Keratinocyte (primary cell): ENCODE measurements around the gene ZNF428. TPM values are rescaled to one million over a fixed set of nuclear protein-coding genes. Genes with fewer than 3 reads are reported as not detected.

ENCODE experiments used
- DNase-seq: peaks from one replicate; pipeline ENCODE4 v3.0.0-alpha.2; 2011; ENCODE audit warnings: low read depth, missing footprints, low spot score
- FAIRE-seq: peaks from 2 replicates; lab custom pipeline; 2011; peaks lifted over from hg19 to GRCh38; lab: Jason Lieb, UNC
- H2AFZ ChIP-seq: 2 replicates; pipeline ENCODE4 v1.6.0; 2012; ENCODE audit warnings: low read length, control low read depth, inconsistent platforms; ENCODE audit not compliant: control insufficient read depth
- H3K27ac ChIP-seq: 2 replicates; pipeline ENCODE4 v1.5.1; 2011; ENCODE audit warnings: low read length; ENCODE audit not compliant: control insufficient read depth, insufficient read depth
- H3K27me3 ChIP-seq: 3 replicates; pipeline ENCODE4 v1.6.0; 2011; ENCODE audit warnings: low read length; ENCODE audit not compliant: control insufficient read depth, insufficient read depth; ENCODE audit errors: extremely low read depth
- H3K36me3 ChIP-seq, 2 experiments: 2 replicates in 1 of 2; 3 replicates in 1 of 2; pipeline ENCODE4 v1.5.1; 2011; ENCODE audit warnings: low read length in 2 of 2, mild to moderate bottlenecking in 1 of 2; ENCODE audit not compliant: control insufficient read depth in 2 of 2, insufficient read depth in 2 of 2; ENCODE audit errors: extremely low read depth in 1 of 2
- H3K4me1 ChIP-seq: 3 replicates; pipeline ENCODE4 v1.5.1; 2011; ENCODE audit warnings: low read length; ENCODE audit not compliant: control insufficient read depth, insufficient read depth; ENCODE audit errors: extremely low read depth
- H3K4me2 ChIP-seq: 3 replicates; pipeline ENCODE4 v1.6.0; 2011; ENCODE audit warnings: low read depth, low read length; ENCODE audit not compliant: control insufficient read depth, insufficient read depth; ENCODE audit errors: extremely low read depth
- H3K4me3 ChIP-seq, 3 experiments: fragments of 200-600 bp in 1 of 3; sonication (generic) in 1 of 3; 2 replicates in 2 of 3; 3 replicates in 1 of 3; pipeline ENCODE4 v1.5.1; 2011 to 2016; ENCODE audit warnings: low read length in 3 of 3, mild to moderate bottlenecking in 3 of 3, control low read depth in 2 of 3, inconsistent platforms in 1 of 3, low read depth in 1 of 3, mixed read lengths in 1 of 3, mixed run types in 1 of 3, moderate library complexity in 1 of 3; ENCODE audit not compliant: control insufficient read depth in 2 of 3, insufficient read depth in 2 of 3; ENCODE audit errors: extremely low read depth in 1 of 3
- H3K79me2 ChIP-seq: 2 replicates; pipeline ENCODE4 v1.6.0; 2012; ENCODE audit warnings: low read length; ENCODE audit not compliant: control insufficient read depth, insufficient read depth
- H3K9ac ChIP-seq: 3 replicates; pipeline ENCODE4 v1.6.0; 2011; ENCODE audit warnings: low read length; ENCODE audit not compliant: control insufficient read depth, insufficient read depth; ENCODE audit errors: extremely low read depth
- H3K9me1 ChIP-seq: 3 replicates; pipeline ENCODE4 v1.6.0; 2011; ENCODE audit warnings: low read length; ENCODE audit not compliant: control insufficient read depth, insufficient read depth; ENCODE audit errors: extremely low read depth
- H3K9me3 ChIP-seq: 2 replicates; pipeline ENCODE4 v1.5.1; 2012; ENCODE audit warnings: low read depth, low read length; ENCODE audit not compliant: control insufficient read depth
- H4K20me1 ChIP-seq: 3 replicates; pipeline ENCODE4 v1.6.0; 2011; ENCODE audit warnings: low read length; ENCODE audit not compliant: control insufficient read depth, insufficient read depth; ENCODE audit errors: extremely low read depth
- EZH2 ChIP-seq: IDR thresholded peaks from one replicate; pipeline ENCODE4 v1.6.1; 2012; ENCODE audit warnings: inconsistent platforms, mild to moderate bottlenecking, low read length, moderate library complexity
- dilution Hi-C: fragments of 300-500 bp; cut with MboI; formaldehyde crosslinking; loops from one replicate; pipeline ENCODE4 v1.7.0; 2020; ENCODE audit warnings: low sequenced_read_pairs; ENCODE audit not compliant: extremely low pct_ligation_motif_present
- polyA plus RNA-seq, 5 experiments: library from polyadenylated mRNA; depleted of rRNA in 3 of 5; stranded (reverse) in 3 of 5; stranded (forward) in 1 of 5; unstranded in 1 of 5; fragments of >200 nt; gene quantifications; 1 replicate in 1 of 5; 2 replicates in 3 of 5; 3 replicates in 1 of 5; pipeline versions ENCODE4 v1.2.1 to v1.2.3, GENCODE V29; 2011 to 2012; ENCODE audit warnings: missing spikeins in 2 of 5, low read depth in 1 of 5, low replicate concordance in 1 of 5
- TF ChIP-seq, protein P1 (sequence below), 3 experiments: IDR thresholded peaks in 1 of 3; conservative IDR thresholded peaks in 1 of 3; optimal IDR thresholded peaks in 1 of 3; 2 replicates in 2 of 3; 3 replicates in 1 of 3; pipeline versions ENCODE3 to v1.5.1; 2011; ENCODE audit warnings: low read length in 3 of 3, mild to moderate bottlenecking in 3 of 3, moderate library complexity in 2 of 3, control low read depth in 1 of 3, inconsistent platforms in 1 of 3; ENCODE audit not compliant: insufficient read depth in 2 of 3; ENCODE audit errors: extremely low read depth in 1 of 3

Gene ZNF428
- polyA plus RNA-seq, 1 donor (not counting 4 experiments of a cell fraction or from before 2014, with no cell fraction given): 13.9 TPM

DNA sequence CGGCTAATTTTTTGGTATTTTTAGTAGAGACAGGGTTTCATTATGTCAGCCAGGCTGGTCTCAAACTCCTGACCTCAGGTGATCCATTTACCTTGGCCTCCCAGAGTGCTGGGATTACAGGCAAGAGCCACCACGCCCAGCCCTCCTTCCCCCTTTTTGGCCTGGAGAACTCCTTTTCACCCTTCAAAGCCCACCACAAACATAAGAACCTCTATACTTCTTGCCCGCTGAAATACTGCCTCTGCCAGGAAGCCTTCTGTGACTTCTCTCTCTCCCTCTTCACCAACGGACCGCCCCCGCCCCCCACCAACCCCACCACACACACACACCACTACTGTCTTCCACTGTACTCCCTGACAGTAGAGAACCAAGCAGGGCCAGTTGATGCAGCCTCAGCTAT lies 2.5 kb downstream of the ZNF428 start:
- no peak for FAIRE-seq
- Histone ChIP-seq H3K27ac (no peak overlapping the region), H4K20me1 (no peaks in the 10 kb centered on the region), H3K4me1 (peaks cover 16% of the 10 kb centered on the region), H3K79me2 (peaks cover 15% of the 10 kb centered on the region), H3K4me3 (no peak overlapping the region), H3K27me3 (no peaks in the 10 kb centered on the region), H3K9me1 (no peaks in the 10 kb centered on the region), H3K36me3 (peaks cover 3 to 10% of the 10 kb centered on the region in 2 experiments), H3K9me3 (no peaks in the 10 kb centered on the region), H2AFZ (no peak overlapping the region), H3K4me2 (no peak overlapping the region), H3K9ac (no peak overlapping the region)
- TF ChIP-seq, protein P1, sequence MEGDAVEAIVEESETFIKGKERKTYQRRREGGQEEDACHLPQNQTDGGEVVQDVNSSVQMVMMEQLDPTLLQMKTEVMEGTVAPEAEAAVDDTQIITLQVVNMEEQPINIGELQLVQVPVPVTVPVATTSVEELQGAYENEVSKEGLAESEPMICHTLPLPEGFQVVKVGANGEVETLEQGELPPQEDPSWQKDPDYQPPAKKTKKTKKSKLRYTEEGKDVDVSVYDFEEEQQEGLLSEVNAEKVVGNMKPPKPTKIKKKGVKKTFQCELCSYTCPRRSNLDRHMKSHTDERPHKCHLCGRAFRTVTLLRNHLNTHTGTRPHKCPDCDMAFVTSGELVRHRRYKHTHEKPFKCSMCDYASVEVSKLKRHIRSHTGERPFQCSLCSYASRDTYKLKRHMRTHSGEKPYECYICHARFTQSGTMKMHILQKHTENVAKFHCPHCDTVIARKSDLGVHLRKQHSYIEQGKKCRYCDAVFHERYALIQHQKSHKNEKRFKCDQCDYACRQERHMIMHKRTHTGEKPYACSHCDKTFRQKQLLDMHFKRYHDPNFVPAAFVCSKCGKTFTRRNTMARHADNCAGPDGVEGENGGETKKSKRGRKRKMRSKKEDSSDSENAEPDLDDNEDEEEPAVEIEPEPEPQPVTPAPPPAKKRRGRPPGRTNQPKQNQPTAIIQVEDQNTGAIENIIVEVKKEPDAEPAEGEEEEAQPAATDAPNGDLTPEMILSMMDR (optimal IDR thresholded peaks at IDR 0.05 in 1 of 3, IDR thresholded peaks at IDR 0.05 in 1 of 3, conservative IDR thresholded peaks at IDR 0.05 in 1 of 3; ENCODE audit: extremely low read depth in 1 of 3, insufficient read depth in 2 of 3, low read length in 3 of 3): no peak
- TF ChIP-seq EZH2: no peak
- dilution Hi-C loops: no loop called here
- DNase-seq: no peak

DNA sequence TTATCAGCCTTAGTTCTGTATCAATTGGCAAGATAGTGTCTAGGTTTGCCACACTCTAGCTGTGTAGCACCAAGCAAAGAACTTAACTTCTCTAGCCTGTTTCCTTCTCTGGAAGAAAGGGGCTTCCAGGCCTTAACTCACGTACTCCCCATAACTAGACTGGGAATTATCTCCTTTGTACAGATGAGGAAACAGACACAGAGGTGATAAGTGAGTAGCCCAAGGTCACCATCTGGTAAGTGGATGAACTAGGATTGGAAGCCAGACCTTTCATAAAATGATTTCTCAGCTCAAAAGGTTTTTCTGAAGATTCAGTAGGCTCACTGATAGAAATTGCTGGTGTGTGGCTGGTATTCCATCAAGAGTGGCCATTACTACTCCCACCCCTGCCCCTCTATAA lies 3.1 kb downstream of the ZNF428 start:
- dilution Hi-C loops: no loop called here
- Histone ChIP-seq H3K27me3 (no peaks in the 10 kb centered on the region), H3K9me3 (no peaks in the 10 kb centered on the region), H2AFZ (no peak overlapping the region), H3K9ac (no peak overlapping the region), H3K9me1 (no peaks in the 10 kb centered on the region), H3K79me2 (peaks cover 15% of the 10 kb centered on the region), H4K20me1 (no peaks in the 10 kb centered on the region), H3K4me3 (no peak overlapping the region), H3K4me2 (no peak overlapping the region), H3K4me1 (peaks cover 16% of the 10 kb centered on the region), H3K36me3 (peaks cover 3 to 12% of the 10 kb centered on the region in 2 experiments), H3K27ac (no peak overlapping the region)
- TF ChIP-seq EZH2: no peak
- FAIRE-seq: no peak
- DNase-seq: no peak

DNA sequence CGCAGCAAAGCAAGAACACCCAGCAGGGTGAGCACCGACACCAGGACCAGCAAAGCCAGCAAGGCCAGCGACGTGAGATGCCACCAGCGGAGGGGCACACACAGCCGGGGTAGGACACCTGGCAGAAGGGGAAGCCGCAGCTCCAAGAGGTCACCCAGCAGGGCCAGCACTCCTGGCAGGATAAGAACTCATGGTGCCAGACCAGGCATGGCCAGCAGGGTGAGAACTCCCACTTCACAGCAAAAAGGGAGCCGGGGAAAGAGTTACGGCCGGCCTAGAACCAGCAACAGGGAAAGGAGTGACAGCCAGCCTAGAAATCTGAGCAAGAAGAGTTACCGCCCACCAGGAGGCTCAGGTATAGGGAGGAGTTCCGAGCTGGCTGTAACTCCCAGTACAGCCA lies 7.1 kb downstream of the ZNF428 start:
- peaks cover 3 to 12% of the 10 kb centered on the region in 2 experiments for H3K36me3 ChIP-seq

More for the DNA sequence above, 7.1 kb downstream of the ZNF428 start:
- Histone ChIP-seq H3K4me2 (no peak overlapping the region), H3K4me1 (peaks cover under 1% of the 10 kb centered on the region), H3K9me3 (no peaks in the 10 kb centered on the region), H3K4me3 (no peak overlapping the region), H3K27ac (no peak overlapping the region), H3K79me2 (peaks cover 9% of the 10 kb centered on the region), H3K27me3 (no peaks in the 10 kb centered on the region), H3K9me1 (no peaks in the 10 kb centered on the region), H4K20me1 (no peaks in the 10 kb centered on the region), H3K9ac (no peak overlapping the region), H2AFZ (no peak overlapping the region)
- dilution Hi-C loops: no loop called here
- DNase-seq (no peak), FAIRE-seq (no peak)
- TF ChIP-seq, protein P1 (optimal IDR thresholded peaks at IDR 0.05 in 1 of 3, IDR thresholded peaks at IDR 0.05 in 1 of 3, conservative IDR thresholded peaks at IDR 0.05 in 1 of 3; ENCODE audit: extremely low read depth in 1 of 3, insufficient read depth in 2 of 3, low read length in 3 of 3): no peak
- no peak for TF ChIP-seq EZH2
